Testis (tissue), 2 donors: Measurements from ENCODE around the gene KIF25.

Experiments
- POLR2A ChIP-seq: fragments of 450-650 bp; IDR thresholded peaks from one replicate; pipeline ENCODE4 v1.6.1; 2017; ENCODE audit warnings: antibody characterized with exemption, mild to moderate bottlenecking, moderate library complexity
- TF ChIP-seq, protein P1 (sequence below), 3 experiments: fragments of 450-650 bp in 2 of 3; fragments of 200-600 bp in 1 of 3; sonication (generic) in 1 of 3; IDR thresholded peaks; one replicate each; pipeline ENCODE4 v1.5.1; 2016 to 2019; ENCODE audit warnings: antibody characterized with exemption in 3 of 3, mild to moderate bottlenecking in 2 of 3, moderate library complexity in 1 of 3

DNA sequence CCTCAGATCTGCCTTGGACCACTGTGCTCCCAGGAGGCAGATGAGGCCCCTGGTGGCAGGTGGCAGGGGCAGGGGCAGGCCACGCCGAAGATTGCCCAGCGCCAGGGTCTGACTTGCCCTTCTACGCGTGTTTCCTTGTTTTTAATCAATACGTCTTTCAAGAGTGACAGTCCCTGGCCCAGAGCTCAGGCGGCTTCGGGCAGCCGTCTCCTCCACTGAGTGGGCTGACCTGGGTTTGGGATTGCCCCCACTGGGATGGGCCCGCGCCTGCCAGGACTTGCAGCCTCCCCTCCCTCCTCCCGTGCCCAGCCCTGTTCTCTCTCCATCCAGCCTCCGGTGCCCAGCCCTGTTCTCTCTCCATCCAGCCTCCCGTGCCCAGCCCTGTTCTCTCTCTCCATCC is 60.4 kb downstream of the KIF25 start:
- TF ChIP-seq, protein P1, sequence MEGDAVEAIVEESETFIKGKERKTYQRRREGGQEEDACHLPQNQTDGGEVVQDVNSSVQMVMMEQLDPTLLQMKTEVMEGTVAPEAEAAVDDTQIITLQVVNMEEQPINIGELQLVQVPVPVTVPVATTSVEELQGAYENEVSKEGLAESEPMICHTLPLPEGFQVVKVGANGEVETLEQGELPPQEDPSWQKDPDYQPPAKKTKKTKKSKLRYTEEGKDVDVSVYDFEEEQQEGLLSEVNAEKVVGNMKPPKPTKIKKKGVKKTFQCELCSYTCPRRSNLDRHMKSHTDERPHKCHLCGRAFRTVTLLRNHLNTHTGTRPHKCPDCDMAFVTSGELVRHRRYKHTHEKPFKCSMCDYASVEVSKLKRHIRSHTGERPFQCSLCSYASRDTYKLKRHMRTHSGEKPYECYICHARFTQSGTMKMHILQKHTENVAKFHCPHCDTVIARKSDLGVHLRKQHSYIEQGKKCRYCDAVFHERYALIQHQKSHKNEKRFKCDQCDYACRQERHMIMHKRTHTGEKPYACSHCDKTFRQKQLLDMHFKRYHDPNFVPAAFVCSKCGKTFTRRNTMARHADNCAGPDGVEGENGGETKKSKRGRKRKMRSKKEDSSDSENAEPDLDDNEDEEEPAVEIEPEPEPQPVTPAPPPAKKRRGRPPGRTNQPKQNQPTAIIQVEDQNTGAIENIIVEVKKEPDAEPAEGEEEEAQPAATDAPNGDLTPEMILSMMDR (IDR thresholded peaks at IDR 0.05) = no peak
- TF ChIP-seq POLR2A = no peak
